HEK293 (cell line): ENCODE measurements around the gene TIMD4.

Source experiments
- CTCF ChIA-PET: fragments of 350-600 bp; formaldehyde crosslinking; extraction: SDS; loops from one replicate; lab custom pipeline; 2021; ENCODE audit warnings: antibody characterized with exemption; lab: Yijun Ruan, JAX
- POLR2A ChIA-PET: fragments of 300-600 bp; formaldehyde crosslinking; extraction: SDS; loops from one replicate; lab custom pipeline; 2020; ENCODE audit warnings: antibody characterized with exemption, inconsistent platforms; lab: Yijun Ruan, JAX
- H3K27ac ChIP-seq: fragments of 200-500 bp; sonication (Bioruptor generic); 2 replicates; pipeline ENCODE4 v1.5.1; 2014; ENCODE audit warnings: low read depth, low read length, control low read depth, inconsistent platforms; ENCODE audit errors: extremely low read depth
- H3K36me3 ChIP-seq, 2 experiments: fragments of 200-500 bp in 1 of 2; sonication (Bioruptor generic) in 1 of 2; 1 replicate in 1 of 2; 2 replicates in 1 of 2; pipeline ENCODE4 v1.5.1; 2014 to 2017; ENCODE audit warnings: inconsistent platforms in 2 of 2, low read length in 2 of 2; ENCODE audit not compliant: control insufficient read depth in 2 of 2, insufficient read depth in 1 of 2
- H3K4me1 ChIP-seq: fragments of 200-500 bp; sonication (Bioruptor generic); 2 replicates; pipeline ENCODE4 v1.5.1; 2014; ENCODE audit warnings: mild to moderate bottlenecking, low read length, inconsistent platforms; ENCODE audit not compliant: control insufficient read depth, insufficient read depth
- H3K4me3 ChIP-seq: 2 replicates; pipeline ENCODE4 v1.5.1; 2011; ENCODE audit warnings: low read depth, mild to moderate bottlenecking, control low read depth, low read length, moderate library complexity
- H3K9me3 ChIP-seq: fragments of 200-500 bp; sonication (Bioruptor generic); 2 replicates; pipeline ENCODE4 v1.5.1; 2014; ENCODE audit warnings: low read depth, low read length, inconsistent platforms; ENCODE audit not compliant: control insufficient read depth, insufficient read depth
- AEBP2 ChIP-seq: fragments of 450-650 bp; formaldehyde crosslinking; IDR thresholded peaks from 2 replicates; pipeline ENCODE4 v1.5.1; 2016; ENCODE audit warnings: missing biosample characterization, missing genetic modification characterization, borderline replicate concordance
- FEZF1 ChIP-seq: fragments of 450-650 bp; formaldehyde crosslinking; IDR thresholded peaks from 2 replicates; pipeline ENCODE4 v1.5.1; 2016; ENCODE audit warnings: missing biosample characterization, missing genetic modification characterization
- HOXC10 ChIP-seq: sonication (generic); formaldehyde crosslinking; IDR thresholded peaks from 2 replicates; pipeline ENCODE4 v1.8.1; 2023; ENCODE audit warnings: mild to moderate bottlenecking, missing genetic modification reagents
- KLF8 ChIP-seq: fragments of 450-650 bp; formaldehyde crosslinking; IDR thresholded peaks from 2 replicates; pipeline ENCODE4 v1.5.1; 2016; ENCODE audit warnings: missing biosample characterization, missing genetic modification characterization
- OSR2 ChIP-seq: fragments of 450-650 bp; formaldehyde crosslinking; IDR thresholded peaks from 2 replicates; pipeline ENCODE4 v1.5.1; 2016; ENCODE audit warnings: missing biosample characterization, missing genetic modification characterization
- REST ChIP-seq: fragments of 450-650 bp; formaldehyde crosslinking; IDR thresholded peaks from 2 replicates; pipeline ENCODE4 v1.5.1; 2016; ENCODE audit warnings: missing biosample characterization, missing genetic modification characterization
- SP2 ChIP-seq: fragments of 450-650 bp; formaldehyde crosslinking; IDR thresholded peaks from 2 replicates; pipeline ENCODE4 v1.5.1; 2016; ENCODE audit warnings: missing biosample characterization, missing genetic modification characterization
- SP3 ChIP-seq: fragments of 450-650 bp; formaldehyde crosslinking; IDR thresholded peaks from 2 replicates; pipeline ENCODE4 v1.5.1; 2016; ENCODE audit warnings: missing biosample characterization, missing genetic modification characterization
- YY2 ChIP-seq: fragments of 450-650 bp; formaldehyde crosslinking; IDR thresholded peaks from 2 replicates; pipeline ENCODE4 v1.5.1; 2016; ENCODE audit warnings: missing biosample characterization, missing genetic modification characterization
- ZNF140 ChIP-seq: fragments of 450-650 bp; formaldehyde crosslinking; IDR thresholded peaks from 2 replicates; pipeline ENCODE4 v1.5.1; 2016; ENCODE audit warnings: missing biosample characterization, missing genetic modification characterization
- ZNF174 ChIP-seq: fragments of 450-650 bp; formaldehyde crosslinking; IDR thresholded peaks from 2 replicates; pipeline ENCODE4 v1.5.0; 2017; ENCODE audit warnings: missing biosample characterization, mild to moderate bottlenecking, missing genetic modification characterization
- ZNF2 ChIP-seq: fragments of 450-650 bp; formaldehyde crosslinking; IDR thresholded peaks from 2 replicates; pipeline ENCODE4 v1.5.1; 2016; ENCODE audit warnings: missing biosample characterization, missing genetic modification characterization
- ZNF221 ChIP-seq: fragments of 450-650 bp; formaldehyde crosslinking; IDR thresholded peaks from 2 replicates; pipeline ENCODE4 v1.5.1; 2017; ENCODE audit warnings: missing biosample characterization, missing genetic modification characterization, borderline replicate concordance
- ZNF280C ChIP-seq: fragments of 450-650 bp; formaldehyde crosslinking; IDR thresholded peaks from 2 replicates; pipeline ENCODE4 v1.5.1; 2016; ENCODE audit warnings: missing biosample characterization, missing genetic modification characterization
- ZNF473 ChIP-seq: fragments of 450-650 bp; formaldehyde crosslinking; IDR thresholded peaks from 2 replicates; pipeline ENCODE4 v1.5.1; 2017; ENCODE audit warnings: missing biosample characterization, missing genetic modification characterization
- ZNF530 ChIP-seq: fragments of 450-650 bp; formaldehyde crosslinking; IDR thresholded peaks from 2 replicates; pipeline ENCODE4 v1.5.1; 2016; ENCODE audit warnings: low read depth, missing biosample characterization, missing genetic modification characterization
- ZNF670 ChIP-seq: fragments of 450-650 bp; formaldehyde crosslinking; IDR thresholded peaks from 2 replicates; pipeline ENCODE4 v1.5.1; 2016; ENCODE audit warnings: missing biosample characterization, missing genetic modification characterization, low read depth
- ZNF837 ChIP-seq: fragments of 450-650 bp; formaldehyde crosslinking; IDR thresholded peaks from 2 replicates; pipeline ENCODE4 v1.5.1; 2016; ENCODE audit warnings: missing biosample characterization, missing genetic modification characterization
- TF ChIP-seq, protein P1 (sequence below): fragments of 450-650 bp; formaldehyde crosslinking; IDR thresholded peaks from 2 replicates; pipeline ENCODE4 v1.5.1; 2016; ENCODE audit warnings: missing biosample characterization, missing genetic modification characterization
- TF ChIP-seq, protein P2 (sequence below): fragments of 450-650 bp; formaldehyde crosslinking; IDR thresholded peaks from 2 replicates; pipeline ENCODE4 v1.5.1; 2016; ENCODE audit warnings: missing biosample characterization, missing genetic modification characterization
- TF ChIP-seq, protein P3 (sequence below): fragments of 450-650 bp; formaldehyde crosslinking; IDR thresholded peaks from 2 replicates; pipeline ENCODE4 v1.5.1; 2016; ENCODE audit warnings: missing biosample characterization, missing genetic modification characterization, low read depth
- TF ChIP-seq, protein P4 (sequence below): fragments of 450-650 bp; formaldehyde crosslinking; IDR thresholded peaks from 2 replicates; pipeline ENCODE4 v1.5.1; 2016; ENCODE audit warnings: missing biosample characterization, missing genetic modification characterization

The TIMD4 gene

DNA sequence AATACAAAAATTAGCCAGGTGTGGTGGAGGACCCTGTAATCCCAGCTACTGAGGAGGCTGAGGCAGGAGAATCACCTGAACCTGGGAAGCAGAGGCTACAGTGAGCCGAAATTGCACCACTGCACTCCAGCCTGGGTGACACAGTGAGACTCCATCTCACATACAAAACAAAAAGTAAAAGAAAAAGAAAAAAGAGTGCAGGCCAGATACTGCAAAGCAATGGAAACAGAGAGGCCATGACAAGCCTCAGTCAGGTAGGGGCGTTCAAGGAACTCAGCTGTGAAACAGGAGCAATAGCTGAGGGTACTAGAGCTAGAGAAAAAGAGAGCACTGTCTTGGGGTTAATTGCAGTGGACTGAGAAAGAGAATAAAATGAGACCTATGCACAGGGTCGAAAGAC lies 56.2 kb downstream of the TIMD4 start:
- CTCF ChIA-PET = no interaction called here
- H3K4me3 ChIP-seq = no peak overlapping the region
- no peaks in the 10 kb centered on the region for H3K4me1 ChIP-seq
- no peaks in the 10 kb centered on the region for H3K36me3 ChIP-seq
- H3K27ac ChIP-seq = no peak overlapping the region
- no peaks in the 10 kb centered on the region for H3K9me3 ChIP-seq
- TF ChIP-seq, protein P1, sequence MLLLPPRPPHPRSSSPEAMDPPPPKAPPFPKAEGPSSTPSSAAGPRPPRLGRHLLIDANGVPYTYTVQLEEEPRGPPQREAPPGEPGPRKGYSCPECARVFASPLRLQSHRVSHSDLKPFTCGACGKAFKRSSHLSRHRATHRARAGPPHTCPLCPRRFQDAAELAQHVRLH (tag by site-specific recombination) = no peak
- no peak for TF ChIP-seq ZNF837 (tag by site-specific recombination)
- TF ChIP-seq KLF8 (tag by site-specific recombination) = no peak
- TF ChIP-seq, protein P2, sequence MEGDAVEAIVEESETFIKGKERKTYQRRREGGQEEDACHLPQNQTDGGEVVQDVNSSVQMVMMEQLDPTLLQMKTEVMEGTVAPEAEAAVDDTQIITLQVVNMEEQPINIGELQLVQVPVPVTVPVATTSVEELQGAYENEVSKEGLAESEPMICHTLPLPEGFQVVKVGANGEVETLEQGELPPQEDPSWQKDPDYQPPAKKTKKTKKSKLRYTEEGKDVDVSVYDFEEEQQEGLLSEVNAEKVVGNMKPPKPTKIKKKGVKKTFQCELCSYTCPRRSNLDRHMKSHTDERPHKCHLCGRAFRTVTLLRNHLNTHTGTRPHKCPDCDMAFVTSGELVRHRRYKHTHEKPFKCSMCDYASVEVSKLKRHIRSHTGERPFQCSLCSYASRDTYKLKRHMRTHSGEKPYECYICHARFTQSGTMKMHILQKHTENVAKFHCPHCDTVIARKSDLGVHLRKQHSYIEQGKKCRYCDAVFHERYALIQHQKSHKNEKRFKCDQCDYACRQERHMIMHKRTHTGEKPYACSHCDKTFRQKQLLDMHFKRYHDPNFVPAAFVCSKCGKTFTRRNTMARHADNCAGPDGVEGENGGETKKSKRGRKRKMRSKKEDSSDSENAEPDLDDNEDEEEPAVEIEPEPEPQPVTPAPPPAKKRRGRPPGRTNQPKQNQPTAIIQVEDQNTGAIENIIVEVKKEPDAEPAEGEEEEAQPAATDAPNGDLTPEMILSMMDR (tag by site-specific recombination) = no peak
- no peak for TF ChIP-seq ZNF174 (tag by site-specific recombination)
- no peak for TF ChIP-seq ZNF221 (tag by site-specific recombination)
- TF ChIP-seq, protein P3, sequence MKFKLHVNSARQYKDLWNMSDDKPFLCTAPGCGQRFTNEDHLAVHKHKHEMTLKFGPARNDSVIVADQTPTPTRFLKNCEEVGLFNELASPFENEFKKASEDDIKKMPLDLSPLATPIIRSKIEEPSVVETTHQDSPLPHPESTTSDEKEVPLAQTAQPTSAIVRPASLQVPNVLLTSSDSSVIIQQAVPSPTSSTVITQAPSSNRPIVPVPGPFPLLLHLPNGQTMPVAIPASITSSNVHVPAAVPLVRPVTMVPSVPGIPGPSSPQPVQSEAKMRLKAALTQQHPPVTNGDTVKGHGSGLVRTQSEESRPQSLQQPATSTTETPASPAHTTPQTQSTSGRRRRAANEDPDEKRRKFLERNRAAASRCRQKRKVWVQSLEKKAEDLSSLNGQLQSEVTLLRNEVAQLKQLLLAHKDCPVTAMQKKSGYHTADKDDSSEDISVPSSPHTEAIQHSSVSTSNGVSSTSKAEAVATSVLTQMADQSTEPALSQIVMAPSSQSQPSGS = no peak
- POLR2A ChIA-PET = no interaction called here

- no peak overlapping the region for H3K4me3 ChIP-seq
- H3K9me3 ChIP-seq = no peaks in the 10 kb centered on the region
- H3K36me3 ChIP-seq = no peaks in the 10 kb centered on the region
- H3K4me1 ChIP-seq = no peaks in the 10 kb centered on the region
- ChIA-PET POLR2A (no interaction called here), CTCF (interaction anchor here (0.8 kb wide), 1 partner anchor 88 kb away, joined by 3 read pairs; no protein-coding TSS in a partner anchor)
- no peak overlapping the region for H3K27ac ChIP-seq
- TF ChIP-seq REST (tag by site-specific recombination) (no peak), SP2 (tag by site-specific recombination) (no peak), ZNF473 (no peak), ZNF670 (tag by site-specific recombination) (no peak), ZNF2 (tag by site-specific recombination) (no peak), ZNF280C (tag by site-specific recombination) (no peak), YY2 (no peak), ZNF530 (tag by site-specific recombination) (no peak), FEZF1 (tag by site-specific recombination) (no peak), AEBP2 (tag by site-specific recombination) (no peak), HOXC10 (no peak), ZNF174 (tag by site-specific recombination) (no peak), OSR2 (tag by site-specific recombination) (no peak), SP3 (tag by site-specific recombination) (no peak), ZNF140 (no peak)
- TF ChIP-seq, protein P4, sequence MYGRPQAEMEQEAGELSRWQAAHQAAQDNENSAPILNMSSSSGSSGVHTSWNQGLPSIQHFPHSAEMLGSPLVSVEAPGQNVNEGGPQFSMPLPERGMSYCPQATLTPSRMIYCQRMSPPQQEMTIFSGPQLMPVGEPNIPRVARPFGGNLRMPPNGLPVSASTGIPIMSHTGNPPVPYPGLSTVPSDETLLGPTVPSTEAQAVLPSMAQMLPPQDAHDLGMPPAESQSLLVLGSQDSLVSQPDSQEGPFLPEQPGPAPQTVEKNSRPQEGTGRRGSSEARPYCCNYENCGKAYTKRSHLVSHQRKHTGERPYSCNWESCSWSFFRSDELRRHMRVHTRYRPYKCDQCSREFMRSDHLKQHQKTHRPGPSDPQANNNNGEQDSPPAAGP = no peak
Observed at GRCh38 chr5:156896546-156896945, 66.5 kb downstream of the TIMD4 start.
